LHCN-M2 (cell line): Measurements from ENCODE around the gene DDX24. TPM values are rescaled to one million over a fixed set of nuclear protein-coding genes. Genes with fewer than 3 reads are reported as not detected.

Experiments
- DNase-seq: peaks from one replicate; pipeline ENCODE4 v3.0.0-alpha.2; 2012; ENCODE audit warnings: low read depth
- total RNA-seq: library from RNA; depleted of rRNA; stranded (reverse); fragments of >200 nt; gene quantifications from 2 replicates; pipeline ENCODE4 v1.2.3, GENCODE V29; 2014; rRNA removed

DDX24 gene
- total RNA-seq, 1 experiment from 2014 or later: 171 TPM

DNA sequence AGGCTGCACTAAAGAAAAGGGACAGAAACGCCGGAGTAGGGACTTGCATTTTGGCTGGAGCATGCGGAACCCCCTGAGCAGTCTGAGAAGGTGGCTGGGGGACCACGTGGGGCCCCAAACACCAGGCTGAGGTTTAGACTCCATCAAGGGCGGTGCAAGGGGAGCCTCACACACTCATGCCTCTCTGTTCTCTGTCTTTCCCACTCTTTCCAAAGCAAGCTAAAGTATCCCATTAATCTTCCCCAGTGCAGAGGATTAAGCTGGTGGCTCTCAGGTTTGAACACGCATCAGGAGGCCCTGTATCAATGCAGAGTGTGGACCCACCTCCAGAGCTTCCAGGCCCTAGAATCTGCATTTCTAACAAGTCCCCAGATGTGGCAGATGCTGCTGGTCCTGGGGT is 70.4 kb downstream of the DDX24 start:
- no peak for DNase-seq

DNA sequence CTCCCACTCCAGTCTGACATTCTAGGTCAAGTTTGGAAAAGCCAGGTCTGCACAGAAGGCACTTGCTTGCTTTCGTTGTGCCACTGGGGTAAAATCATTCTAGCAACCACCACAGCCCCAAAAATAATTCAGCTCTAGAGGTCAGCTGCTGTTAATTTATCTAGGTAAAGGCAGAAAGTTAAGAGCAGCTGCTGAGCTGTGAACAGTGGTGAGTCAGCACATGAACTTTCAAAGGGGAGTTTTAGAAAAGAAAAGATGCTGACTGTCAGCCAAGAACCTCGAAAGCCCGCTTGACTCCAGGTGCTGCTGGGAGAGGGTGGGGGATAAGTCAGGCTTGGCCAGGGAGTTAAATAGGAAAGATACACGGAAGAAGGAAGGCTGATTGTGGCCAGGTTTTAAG is 71.2 kb downstream of the DDX24 start:
- DNase-seq: peak; percentile 71

DNA sequence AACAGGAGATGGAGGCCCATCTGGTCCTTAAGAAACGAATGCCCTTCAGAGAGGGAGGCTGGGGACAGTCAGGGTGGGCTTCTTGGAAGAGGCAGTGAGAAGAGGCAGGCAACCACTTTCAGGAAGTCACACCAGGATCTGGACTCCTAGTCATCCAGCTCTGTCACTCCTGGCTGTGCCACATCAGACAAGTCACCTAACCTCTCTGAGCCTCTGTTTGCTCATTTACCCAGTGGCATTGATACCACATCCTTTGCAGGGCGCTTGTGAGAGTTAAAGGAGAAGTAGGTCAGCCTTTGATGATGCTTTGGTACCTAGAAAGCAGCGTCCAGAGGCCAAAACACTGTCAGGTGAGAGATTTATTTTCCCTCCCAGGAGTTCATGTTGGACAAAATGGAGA is 72.8 kb downstream of the DDX24 start:
- no peak for DNase-seq

DNA sequence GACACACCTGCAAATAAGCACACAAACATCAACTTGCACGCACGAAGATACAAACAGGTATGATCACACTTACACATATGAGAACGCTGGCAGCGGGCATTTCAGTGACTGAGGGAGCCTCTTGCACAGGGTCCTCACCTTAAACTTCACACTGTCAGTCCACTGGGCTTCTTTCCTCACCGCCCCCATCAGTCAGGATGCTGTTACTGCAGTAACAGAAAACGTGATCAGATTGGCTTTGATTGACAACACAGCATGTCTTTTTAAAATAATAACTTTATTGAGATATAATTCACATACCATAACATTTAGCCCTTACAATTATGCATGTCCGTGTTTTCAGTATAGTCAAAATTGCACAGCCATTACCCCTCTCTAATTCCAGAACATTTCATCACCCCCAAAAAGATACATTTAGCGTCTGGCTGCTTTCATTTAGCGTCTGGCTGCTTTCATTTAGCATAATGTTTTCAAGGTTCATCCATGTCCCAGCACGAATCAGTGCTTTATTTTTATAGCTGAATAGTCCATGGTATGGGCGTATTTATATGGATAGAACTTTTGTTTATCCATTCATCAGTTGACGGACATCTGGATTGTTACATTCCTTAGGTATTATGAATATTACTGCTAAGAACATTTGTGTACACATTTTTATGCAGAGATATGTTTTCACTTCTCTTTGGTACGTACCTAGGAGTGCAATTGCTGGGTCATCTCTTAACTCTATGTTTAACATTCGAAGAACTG is 75.5 kb downstream of the DDX24 start:
- no peak for DNase-seq

DNA sequence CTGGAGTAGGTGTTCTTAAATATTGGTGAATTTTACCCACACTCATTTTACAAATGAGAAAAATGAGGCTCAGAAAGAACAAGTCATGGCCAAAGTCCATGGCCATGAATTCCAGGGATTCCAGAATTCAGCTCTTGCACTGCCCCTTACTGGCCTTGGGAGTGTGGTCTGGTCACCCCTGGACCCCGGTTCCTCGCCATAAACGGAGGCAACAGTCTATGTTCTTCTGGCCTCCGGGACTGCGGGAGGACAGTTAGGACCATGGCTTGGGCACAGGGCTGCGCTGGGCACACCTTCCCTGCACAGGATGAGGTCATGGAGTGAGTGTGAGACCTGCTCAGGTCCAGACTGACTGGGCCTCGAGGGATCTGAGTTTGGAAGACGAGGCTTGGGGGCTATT is 77.0 kb downstream of the DDX24 start:
- no peak for DNase-seq

DNA sequence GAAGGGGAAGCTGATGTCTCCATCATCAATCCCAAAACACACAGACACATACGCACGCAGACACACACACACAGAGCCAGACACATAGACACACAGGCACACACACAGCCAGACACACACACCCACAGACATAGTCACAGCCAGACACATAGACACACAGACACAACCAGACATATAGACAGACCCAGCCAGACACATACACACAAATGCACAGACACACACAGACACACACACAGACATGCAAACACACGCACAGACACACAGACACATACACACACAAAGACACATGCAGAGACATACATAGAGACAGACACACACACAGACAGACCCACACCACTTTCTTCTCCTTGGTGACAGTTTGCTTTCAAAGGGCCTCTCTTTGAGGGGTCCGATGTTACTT is 77.6 kb downstream of the DDX24 start:
- no peak for DNase-seq

DNA sequence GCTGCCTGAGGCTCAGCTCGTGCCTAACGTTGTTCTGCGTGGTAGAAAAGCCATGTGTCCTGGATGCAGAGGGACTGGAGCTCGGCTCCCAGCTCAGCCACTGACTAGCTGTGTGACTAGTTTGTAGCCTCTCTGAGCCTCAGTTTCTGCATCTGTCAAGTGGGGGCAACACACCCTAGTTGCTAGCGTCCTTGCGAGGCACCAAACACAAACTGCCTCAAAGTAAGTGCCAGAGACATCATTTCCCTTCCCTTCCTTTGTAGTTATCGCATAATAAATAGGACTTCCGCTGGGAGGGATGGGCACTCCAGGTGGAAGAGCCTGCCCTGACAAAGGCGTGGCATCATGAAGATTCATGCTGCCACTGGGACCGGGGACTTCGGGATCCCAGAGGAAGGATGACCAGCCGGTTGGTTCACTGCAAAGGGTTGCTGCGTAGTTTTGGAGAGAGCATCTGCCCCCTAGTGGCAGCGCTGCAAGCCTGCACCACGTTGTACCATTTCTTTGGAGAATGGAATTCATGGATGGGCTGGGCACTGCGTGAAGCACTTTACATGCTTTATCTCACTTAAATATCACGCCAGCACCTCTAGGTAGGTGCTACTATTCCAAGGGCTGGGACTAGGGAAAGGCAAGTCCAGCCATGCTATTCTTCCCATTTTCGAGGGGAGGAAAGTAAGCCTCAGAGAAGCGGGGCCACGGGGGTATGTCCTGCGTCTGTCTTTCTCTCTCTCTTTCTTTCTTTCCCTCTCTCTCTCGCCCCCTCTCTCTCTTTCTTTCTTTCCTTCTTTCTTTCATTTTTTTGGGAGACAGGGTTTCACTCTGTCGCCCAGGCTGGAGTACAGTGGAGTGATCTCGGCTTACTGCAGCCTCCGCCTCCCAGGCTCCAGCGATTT is 79.3 kb downstream of the DDX24 start:
- peak; percentile 46 for DNase-seq

DNA sequence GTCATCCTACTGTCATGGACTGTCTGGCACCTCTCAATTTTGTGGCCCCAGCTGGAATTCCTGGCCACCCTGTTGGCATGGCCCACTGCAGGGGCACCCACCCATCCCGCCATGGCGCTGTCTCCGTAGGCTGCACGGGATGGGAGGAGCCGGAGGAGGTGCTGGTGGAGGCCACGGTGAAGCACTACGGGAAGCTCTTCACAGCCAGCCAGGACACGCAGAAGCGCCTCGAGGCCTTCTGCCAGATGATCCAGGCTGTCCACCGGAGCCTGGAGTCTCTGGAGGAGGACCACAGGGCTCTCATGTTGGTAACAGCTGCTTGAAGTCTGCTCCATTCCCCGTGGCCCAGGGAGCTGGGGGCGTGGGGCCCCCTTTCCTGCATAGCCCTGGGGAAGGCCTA is 80.0 kb downstream of the DDX24 start:
- DNase-seq: no peak

DNA sequence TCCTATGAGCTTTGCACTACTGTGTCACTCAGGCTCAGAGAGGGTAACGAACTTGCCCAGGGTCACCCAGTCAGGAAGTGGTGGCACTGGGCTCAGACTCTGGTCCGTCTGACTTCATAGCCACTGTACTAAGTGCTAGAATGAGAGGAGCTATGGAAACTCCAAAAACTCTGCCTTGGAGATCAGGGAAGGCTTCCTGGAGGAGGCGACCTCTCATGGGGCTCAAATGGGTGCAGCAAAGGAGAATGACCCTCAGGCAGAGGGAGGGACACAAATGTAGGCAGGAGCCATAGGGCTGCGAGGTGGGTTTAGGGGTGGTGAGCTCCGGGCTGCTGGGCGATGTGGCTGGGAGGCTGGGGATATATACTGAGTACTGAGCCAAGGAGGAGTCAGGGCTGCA is 80.7 kb downstream of the DDX24 start:
- no peak for DNase-seq

DNA sequence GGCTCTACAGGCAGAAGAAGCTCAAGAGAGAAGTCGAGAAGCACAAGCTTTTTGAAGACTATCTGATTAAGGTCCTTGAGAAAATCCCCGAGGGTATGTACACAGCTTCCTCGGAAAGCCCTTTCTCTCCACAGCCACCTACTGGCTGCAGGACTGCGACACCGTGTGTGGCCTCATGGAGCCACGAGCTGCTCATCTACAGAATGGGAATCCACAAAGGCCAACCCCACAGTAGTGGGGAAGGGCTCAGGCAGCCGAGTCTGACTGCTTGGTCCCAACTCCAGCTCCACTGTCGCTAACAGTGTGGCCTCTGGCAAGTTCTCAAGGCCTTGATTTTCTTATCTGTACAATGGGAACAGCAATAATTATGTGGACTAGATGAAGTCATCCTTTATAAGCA is 81.4 kb downstream of the DDX24 start:
- no peak for DNase-seq

DNA sequence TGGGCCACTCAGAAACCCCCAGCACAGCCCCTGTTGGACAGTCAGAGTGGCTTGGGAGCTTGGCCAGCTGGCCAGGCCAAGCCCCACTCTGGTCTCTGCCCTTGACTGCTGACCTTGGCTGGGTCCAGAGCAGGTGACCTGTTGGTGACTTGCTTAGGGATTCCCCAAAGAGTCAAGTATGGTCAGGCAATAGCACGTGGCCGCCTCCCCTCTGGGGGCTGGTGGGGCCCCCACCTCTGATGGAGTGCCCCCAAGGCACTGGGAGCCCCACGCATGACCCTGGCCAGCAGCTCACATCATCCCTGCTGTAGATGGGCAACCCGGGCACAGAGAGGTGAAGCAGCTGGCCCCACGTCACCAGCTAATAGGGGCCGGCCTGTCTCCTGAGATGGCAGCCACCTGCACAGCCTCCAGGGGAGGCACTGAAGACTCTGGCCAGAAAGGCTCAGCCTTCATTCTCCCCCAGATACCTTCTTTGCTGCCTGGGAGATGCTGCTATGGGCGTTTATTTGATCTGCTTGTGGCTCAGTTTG is 82.1 kb downstream of the DDX24 start:
- DNase-seq: no peak

Other genes starting within 250 kb of the DDX24 start
- gene FAM181A, start 153.9 kb downstream of the DDX24 start, total RNA-seq: not detected in 2 replicates
- 0.40 TPM in 1 of 2 replicates, not detected in the other for gene ASB2, start 104.6 kb downstream of the DDX24 start, total RNA-seq
- gene CCDC197, start 83.9 kb downstream of the DDX24 start, total RNA-seq: not detected in 2 replicates
- gene OTUB2, start 54.9 kb downstream of the DDX24 start, total RNA-seq: 0.45 and 0.69 TPM in 2 replicates
- 21.0 and 31.2 TPM in 2 replicates for gene IFI27L1, start 108 bp upstream of the DDX24 start, total RNA-seq
- gene IFI27, start 29.5 kb upstream of the DDX24 start, total RNA-seq: 0.51 and 1.5 TPM in 2 replicates
- gene IFI27L2, start 48.4 kb upstream of the DDX24 start, total RNA-seq: 63.5 and 107 TPM in 2 replicates
- 0.19 and 0.40 TPM in 2 replicates for gene PPP4R4, start 93.1 kb upstream of the DDX24 start, total RNA-seq
- not detected in 2 replicates for gene SERPINA10, start 212.1 kb upstream of the DDX24 start, total RNA-seq
- not detected in 2 replicates for gene SERPINA6, start 242.1 kb upstream of the DDX24 start, total RNA-seq